Mesenchymal stem cell (in vitro differentiated cells and primary cell): ENCODE data around the gene SENP7.

Experiments
- DNase-seq: peaks from one replicate; pipeline ENCODE4 v3.0.0-alpha.2; 2013
- H2AFZ ChIP-seq: one replicate; pipeline ENCODE4 v1.6.1; 2013; ENCODE audit warnings: low read depth, mild to moderate bottlenecking, control low read depth, inconsistent platforms, low read length, moderate library complexity
- H2AK5ac ChIP-seq: 2 replicates; pipeline ENCODE4 v1.6.1; 2013; ENCODE audit warnings: low read length, moderate library complexity, mild to moderate bottlenecking, inconsistent platforms; ENCODE audit not compliant: severe bottlenecking
- H2BK120ac ChIP-seq: one replicate; pipeline ENCODE4 v1.6.1; 2013; ENCODE audit warnings: low read depth, mild to moderate bottlenecking, inconsistent platforms, low read length, moderate library complexity
- H2BK12ac ChIP-seq, 2 experiments: one replicate each; pipeline ENCODE4 v1.6.1; 2013; ENCODE audit warnings: inconsistent platforms in 2 of 2, low read length in 2 of 2, mild to moderate bottlenecking in 2 of 2, moderate library complexity in 2 of 2, control low read depth in 1 of 2
- H2BK15ac ChIP-seq: one replicate; pipeline ENCODE4 v1.6.1; 2013; ENCODE audit warnings: mild to moderate bottlenecking, low read depth, inconsistent platforms; ENCODE audit not compliant: poor library complexity, severe bottlenecking
- H2BK5ac ChIP-seq: 2 replicates; pipeline ENCODE4 v1.6.1; 2013; ENCODE audit warnings: low read depth, mild to moderate bottlenecking, low read length, control low read depth, inconsistent platforms; ENCODE audit not compliant: poor library complexity, severe bottlenecking
- H3K14ac ChIP-seq, 2 experiments: one replicate each; pipeline ENCODE4 v1.6.1; 2013; ENCODE audit warnings: inconsistent platforms in 2 of 2, low read length in 2 of 2, control low read depth in 1 of 2, mild to moderate bottlenecking in 1 of 2, moderate library complexity in 1 of 2
- H3K18ac ChIP-seq, 2 experiments: one replicate each; pipeline ENCODE4 v1.6.1; 2013; ENCODE audit warnings: inconsistent platforms in 2 of 2, low read length in 2 of 2, control low read depth in 1 of 2, low read depth in 1 of 2, mild to moderate bottlenecking in 1 of 2
- H3K23ac ChIP-seq, 2 experiments: one replicate each; pipeline ENCODE4 v1.6.1; 2013; ENCODE audit warnings: inconsistent platforms in 2 of 2, low read length in 2 of 2, mild to moderate bottlenecking in 2 of 2, moderate library complexity in 2 of 2, control low read depth in 1 of 2
- H3K27ac ChIP-seq: 2 replicates; pipeline ENCODE4 v1.5.1; 2013; ENCODE audit warnings: mild to moderate bottlenecking, moderate library complexity, low read length, control low read depth, inconsistent platforms; ENCODE audit not compliant: poor library complexity, severe bottlenecking
- H3K27me3 ChIP-seq, 2 experiments: 2 replicates each; pipeline versions ENCODE4 v1.6.1 to v1.7.0; 2013; ENCODE audit warnings: low read length in 2 of 2, mild to moderate bottlenecking in 2 of 2, moderate library complexity in 2 of 2, control low read depth in 1 of 2, inconsistent platforms in 1 of 2; ENCODE audit not compliant: control insufficient read depth in 1 of 2, insufficient read depth in 1 of 2
- H3K36me3 ChIP-seq, 2 experiments: 2 replicates each; pipeline versions ENCODE4 v1.6.1 to v1.7.0; 2013; ENCODE audit warnings: low read length in 2 of 2, control low read depth in 1 of 2, inconsistent platforms in 1 of 2, low read depth in 1 of 2, mild to moderate bottlenecking in 1 of 2; ENCODE audit not compliant: insufficient read depth in 2 of 2, control insufficient read depth in 1 of 2
- H3K4ac ChIP-seq, 2 experiments: one replicate each; pipeline ENCODE4 v1.6.1; 2013; ENCODE audit warnings: inconsistent platforms in 2 of 2, low read length in 2 of 2, mild to moderate bottlenecking in 2 of 2, moderate library complexity in 2 of 2, control low read depth in 1 of 2, low read depth in 1 of 2
- H3K4me1 ChIP-seq: 2 replicates; pipeline ENCODE4 v1.6.1; 2013; ENCODE audit warnings: low read depth, low read length, control low read depth; ENCODE audit not compliant: control insufficient read depth, insufficient read depth
- H3K4me2 ChIP-seq: 2 replicates; pipeline ENCODE4 v1.6.1; 2013; ENCODE audit warnings: low read length, mild to moderate bottlenecking, inconsistent platforms; ENCODE audit not compliant: poor library complexity, severe bottlenecking
- H3K4me3 ChIP-seq, 2 experiments: 2 replicates each; pipeline versions ENCODE4 v1.5.1 to v1.7.0; 2013; ENCODE audit warnings: low read length in 2 of 2, mild to moderate bottlenecking in 2 of 2, control low read depth in 1 of 2, low read depth in 1 of 2; ENCODE audit not compliant: insufficient read depth in 1 of 2
- H3K79me1 ChIP-seq: replicated peaks from 2 replicates; pipeline ENCODE4 v1.6.1; 2013; ENCODE audit warnings: mild to moderate bottlenecking, control low read depth, low read length, inconsistent platforms; ENCODE audit not compliant: poor library complexity, severe bottlenecking
- H3K9ac ChIP-seq: 2 replicates; pipeline ENCODE4 v1.7.0; 2013; ENCODE audit warnings: mild to moderate bottlenecking, low read length, moderate library complexity
- H3K9me3 ChIP-seq: 2 replicates; pipeline ENCODE4 v1.7.0; 2013; ENCODE audit warnings: mild to moderate bottlenecking, low read length; ENCODE audit not compliant: control insufficient read depth
- H4K8ac ChIP-seq: one replicate; pipeline ENCODE4 v1.6.1; 2013; ENCODE audit warnings: inconsistent platforms, mild to moderate bottlenecking, low read length, moderate library complexity
- H4K91ac ChIP-seq: one replicate; pipeline ENCODE4 v1.6.1; 2013; ENCODE audit warnings: mild to moderate bottlenecking, low read length, inconsistent platforms
- WGBS: methylation state at CpG from one replicate; pipeline ENCODE4 v1.1.7; 2013; ENCODE audit warnings: mixed read lengths; 5-methylcytosine and 5-hydroxymethylcytosine counted together

SENP7 gene

GRCh38 chr3:101521211-101521701, 8.2 kb upstream of the SENP7 start:
- Histone ChIP-seq H3K4me1 (peaks cover 1% of the 10 kb centered on the region), H3K4ac (no peak overlapping the region), H3K4me2 (no peak overlapping the region), H3K9ac (no peak overlapping the region), H2BK15ac (no peak overlapping the region), H2BK5ac (no peak overlapping the region), H3K18ac (no peak overlapping the region), H3K23ac (no peak overlapping the region), H2AK5ac (no peak overlapping the region), H4K91ac (no peak overlapping the region), H3K14ac (no peak overlapping the region), H3K79me1 (no peaks in the 10 kb centered on the region), H2BK120ac (no peak overlapping the region), H2BK12ac (no peak overlapping the region), H4K8ac (no peak overlapping the region), H3K4me3 (no peak overlapping the region), H3K36me3 (no peaks in the 10 kb centered on the region), H3K27me3 (peaks cover 3 to 19% of the 10 kb centered on the region in 2 experiments), H2AFZ (no peak overlapping the region), H3K27ac (no peak overlapping the region), H3K9me3 (no peaks in the 10 kb centered on the region)
- WGBS = 90% methylated on average over 4 of the region's 4 CpGs
- DNase-seq = no peak

- Histone ChIP-seq H3K14ac (no peak overlapping the region), H3K4me1 (peaks cover 1% of the 10 kb centered on the region), H2BK12ac (no peak overlapping the region), H4K91ac (no peak overlapping the region), H3K18ac (no peak overlapping the region), H3K4me2 (no peak overlapping the region), H2BK5ac (no peak overlapping the region), H3K9ac (no peak overlapping the region), H3K27me3 (peaks cover 3 to 19% of the 10 kb centered on the region in 2 experiments), H3K36me3 (no peaks in the 10 kb centered on the region), H3K4ac (no peak overlapping the region), H3K4me3 (no peak overlapping the region), H3K79me1 (no peaks in the 10 kb centered on the region), H2BK15ac (no peak overlapping the region), H4K8ac (no peak overlapping the region), H2AFZ (no peak overlapping the region), H2AK5ac (no peak overlapping the region), H3K23ac (no peak overlapping the region), H3K9me3 (no peaks in the 10 kb centered on the region), H3K27ac (no peak overlapping the region), H2BK120ac (no peak overlapping the region)
- WGBS = 83% methylated on average over 3 of the region's 6 CpGs
- no peak for DNase-seq
Measured at GRCh38 chr3:101519685-101520365, 6.8 kb upstream of the SENP7 start.

GRCh38 chr3:101518421-101518871, 5.4 kb upstream of the SENP7 start:
- 87% methylated on average over 3 of the region's 3 CpGs for WGBS
- H2AK5ac ChIP-seq = no peak overlapping the region

GRCh38 chr3:101513419-101513986, 491 bp upstream of the SENP7 start:
- Histone ChIP-seq H2AK5ac (no peak overlapping the region), H2BK5ac (peak overlapping the region; percentile 83), H4K91ac (no peak overlapping the region), H3K27ac (peak overlapping the region; percentile 72), H3K23ac (no peak overlapping the region), H3K9me3 (no peaks in the 10 kb centered on the region), H3K4me3 (peak overlapping the region in 1 of 2 experiments; percentile 89), H3K79me1 (peaks cover 3% of the 10 kb centered on the region), H3K4me1 (no peaks in the 10 kb centered on the region), H3K36me3 (no peaks in the 10 kb centered on the region), H3K9ac (peak overlapping the region; percentile 97), H3K14ac (no peak overlapping the region), H2BK120ac (peak overlapping the region; percentile 54), H3K27me3 (peaks cover 0 to 7% of the 10 kb centered on the region in 2 experiments), H3K18ac (no peak overlapping the region), H3K4me2 (peak overlapping the region; percentile 60), H2BK15ac (peak overlapping the region; percentile 12), H3K4ac (no peak overlapping the region), H2BK12ac (no peak overlapping the region), H2AFZ (no peak overlapping the region), H4K8ac (no peak overlapping the region)
- no peak for DNase-seq
- WGBS = 67% methylated on average over 10 of the region's 12 CpGs

More at GRCh38 chr3:101518421-101518871, 5.4 kb upstream of the SENP7 start:
- Histone ChIP-seq H2AFZ (no peak overlapping the region), H3K27ac (no peak overlapping the region), H3K79me1 (no peaks in the 10 kb centered on the region), H3K4me2 (no peak overlapping the region), H3K9ac (no peak overlapping the region), H2BK15ac (no peak overlapping the region), H4K8ac (no peak overlapping the region), H2BK120ac (no peak overlapping the region), H3K23ac (no peak overlapping the region), H3K14ac (no peak overlapping the region), H2BK5ac (no peak overlapping the region), H3K9me3 (no peaks in the 10 kb centered on the region), H3K4me1 (peaks cover 1% of the 10 kb centered on the region), H3K36me3 (no peaks in the 10 kb centered on the region), H4K91ac (no peak overlapping the region), H3K27me3 (peaks cover 3 to 19% of the 10 kb centered on the region in 2 experiments), H2BK12ac (no peak overlapping the region), H3K4me3 (no peak overlapping the region), H3K18ac (no peak overlapping the region), H3K4ac (no peak overlapping the region)
- DNase-seq = no peak
